B cell (primary cell): ENCODE results near the gene CBARP. TPM values are rescaled to one million over a fixed set of nuclear protein-coding genes. Genes with fewer than 3 reads are reported as not detected.

Source experiments
- ATAC-seq: fragments of 200-7000 bp; cut with Tn5 transposase; one replicate; pipeline ENCODE4 v1.10.0; 2021; ENCODE audit warnings: low read depth, mild to moderate bottlenecking, moderate number of reproducible peaks, moderate library complexity
- CTCF ChIA-PET: fragments of 350-600 bp; sonication (Branson Sonifier 250); formaldehyde crosslinking; loops from one replicate; lab custom pipeline; 2021; ENCODE audit warnings: antibody characterized with exemption, inconsistent platforms; lab: Charles Lee
- POLR2A ChIA-PET: fragments of 350-600 bp; sonication (Branson Sonifier 250); formaldehyde crosslinking; loops from one replicate; lab custom pipeline; 2021; ENCODE audit warnings: antibody characterized with exemption; lab: Charles Lee
- DNase-seq: peaks from one replicate; pipeline ENCODE4 v3.0.0; 2013
- H2AFZ ChIP-seq: 2 replicates; pipeline ENCODE4 v1.6.1; 2012; ENCODE audit warnings: mild to moderate bottlenecking, low read depth, low read length; ENCODE audit not compliant: insufficient read depth, poor library complexity, severe bottlenecking
- H3K27ac ChIP-seq, 2 donors: 1 replicate in 1 of 2; 2 replicates in 1 of 2; pipeline ENCODE4 v1.5.1; 2012 to 2013; ENCODE audit warnings: low read length in 2 of 2, mild to moderate bottlenecking in 2 of 2, moderate library complexity in 1 of 2
- H3K27me3 ChIP-seq, 4 experiments: fragments of 200-600 bp in 1 of 4; sonication (generic) in 1 of 4; replicated peaks in 1 of 4; 1 replicate in 2 of 4; 2 replicates in 2 of 4; pipeline versions ENCODE4 v1.6.1 to v1.7.0; 2013 to 2016; ENCODE audit warnings: low read length in 3 of 4, mild to moderate bottlenecking in 2 of 4, mixed read lengths in 1 of 4, moderate library complexity in 1 of 4; ENCODE audit not compliant: insufficient read depth in 4 of 4, control insufficient read depth in 3 of 4; ENCODE audit errors: control extremely low read depth in 1 of 4
- H3K36me3 ChIP-seq, 2 experiments: replicated peaks in 1 of 2; 1 replicate in 1 of 2; 2 replicates in 1 of 2; pipeline versions ENCODE4 v1.6.1 to v1.7.1; 2013; ENCODE audit warnings: low read length in 1 of 2; ENCODE audit not compliant: insufficient read depth in 2 of 2, control insufficient read depth in 1 of 2; ENCODE audit errors: control extremely low read depth in 1 of 2, extremely low read depth in 1 of 2
- H3K4me1 ChIP-seq, 2 donors: fragments of 200-600 bp in 1 of 2; sonication (generic) in 1 of 2; 1 replicate in 1 of 2; 2 replicates in 1 of 2; pipeline versions ENCODE4 v1.5.1 to v1.6.1; 2013 to 2017; ENCODE audit warnings: low read length in 2 of 2; ENCODE audit not compliant: control insufficient read depth in 2 of 2, insufficient read depth in 2 of 2
- H3K4me2 ChIP-seq: replicated peaks from 2 replicates; pipeline ENCODE3; 2012; ENCODE audit warnings: mild to moderate bottlenecking, low read depth, low read length; ENCODE audit not compliant: poor library complexity, severe bottlenecking
- H3K4me3 ChIP-seq, 5 experiments: fragments of 200-600 bp in 1 of 5; sonication (generic) in 1 of 5; 1 replicate in 3 of 5; 2 replicates in 2 of 5; pipeline versions ENCODE4 v1.5.1 to v1.7.0; 2011 to 2016; ENCODE audit warnings: low read length in 4 of 5, mild to moderate bottlenecking in 4 of 5, low read depth in 2 of 5, control low read depth in 1 of 5, moderate library complexity in 1 of 5; ENCODE audit not compliant: insufficient read depth in 1 of 5; ENCODE audit errors: control extremely low read depth in 1 of 5, extremely low read depth in 1 of 5
- H3K79me2 ChIP-seq: fragments of 200-600 bp; sonication (generic); one replicate; pipeline ENCODE4 v1.6.0; 2016; ENCODE audit warnings: low read length; ENCODE audit not compliant: control insufficient read depth, insufficient read depth
- H3K9ac ChIP-seq: fragments of 200-600 bp; sonication (generic); 2 replicates; pipeline ENCODE4 v1.6.1; 2017; ENCODE audit warnings: mild to moderate bottlenecking, low read length, moderate library complexity
- H3K9me3 ChIP-seq, 3 donors: one replicate each; pipeline versions ENCODE4 v1.6.1 to v1.7.1; 2013; ENCODE audit warnings: low read length in 2 of 3; ENCODE audit not compliant: control insufficient read depth in 2 of 3, insufficient read depth in 1 of 3; ENCODE audit errors: control extremely low read depth in 1 of 3
- H4K20me1 ChIP-seq: 2 replicates; pipeline ENCODE4 v1.6.0; 2012; ENCODE audit warnings: mild to moderate bottlenecking, low read length; ENCODE audit not compliant: insufficient read depth, control insufficient read depth, poor library complexity, severe bottlenecking
- H3K27ac Mint-ChIP-seq: one replicate; pipeline ENCODE4 v1.8.0; 2021; ENCODE audit warnings: mixed read lengths
- H3K27me3 Mint-ChIP-seq: one replicate; pipeline ENCODE4 v1.8.0; 2021; ENCODE audit warnings: mixed read lengths
- H3K4me1 Mint-ChIP-seq: one replicate; pipeline ENCODE4 v1.8.0; 2021; ENCODE audit warnings: mixed read lengths
- H3K4me3 Mint-ChIP-seq: one replicate; pipeline ENCODE4 v1.8.0; 2021; ENCODE audit warnings: mixed read lengths
- H3K9me3 Mint-ChIP-seq: one replicate; pipeline ENCODE4 v1.8.0; 2022; ENCODE audit warnings: mixed read lengths; ENCODE audit not compliant: insufficient read depth
- EZH2 ChIP-seq: IDR thresholded peaks from 2 replicates; pipeline ENCODE4 v1.6.1; 2012; ENCODE audit warnings: borderline replicate concordance, low read depth, mild to moderate bottlenecking, moderate library complexity, low read length; ENCODE audit not compliant: insufficient read depth, poor library complexity, severe bottlenecking
- WGBS: methylation state at CpG from one replicate; pipeline ENCODE4 v1.1.5; 2013; ENCODE audit warnings: missing lambda C conversion rate; ENCODE audit not compliant: insufficient coverage; 5-methylcytosine and 5-hydroxymethylcytosine counted together
- intact Hi-C: fragments of 100-400 bp; cut with micrococcal nuclease; formaldehyde crosslinking; loops from one replicate; pipeline ENCODE4 v1.10.0; 2022
- polyA plus RNA-seq: library from polyadenylated mRNA; depleted of rRNA; stranded (reverse); fragments of >200 nt; gene quantifications from 2 replicates; pipeline ENCODE4 v1.2.3, GENCODE V29; 2012
- total RNA-seq, 2 donors: library from RNA; stranded (reverse); fragments of 120-200 nt in 1 of 2; gene quantifications; 1 replicate in 1 of 2; 2 replicates in 1 of 2; pipeline versions ENCODE4 v1.2.3 to v1.2.4, GENCODE V29; 2013 to 2022
- TF ChIP-seq, protein P1 (sequence below): fragments of 200-600 bp; IDR thresholded peaks from one replicate; pipeline ENCODE4 v1.8.0; 2022; ENCODE audit warnings: antibody characterized with exemption, mild to moderate bottlenecking

Gene CBARP
- total and polyA plus RNA-seq, 2 donors (not counting 1 experiment from before 2014, with no cell fraction given) = not detected

DNA sequence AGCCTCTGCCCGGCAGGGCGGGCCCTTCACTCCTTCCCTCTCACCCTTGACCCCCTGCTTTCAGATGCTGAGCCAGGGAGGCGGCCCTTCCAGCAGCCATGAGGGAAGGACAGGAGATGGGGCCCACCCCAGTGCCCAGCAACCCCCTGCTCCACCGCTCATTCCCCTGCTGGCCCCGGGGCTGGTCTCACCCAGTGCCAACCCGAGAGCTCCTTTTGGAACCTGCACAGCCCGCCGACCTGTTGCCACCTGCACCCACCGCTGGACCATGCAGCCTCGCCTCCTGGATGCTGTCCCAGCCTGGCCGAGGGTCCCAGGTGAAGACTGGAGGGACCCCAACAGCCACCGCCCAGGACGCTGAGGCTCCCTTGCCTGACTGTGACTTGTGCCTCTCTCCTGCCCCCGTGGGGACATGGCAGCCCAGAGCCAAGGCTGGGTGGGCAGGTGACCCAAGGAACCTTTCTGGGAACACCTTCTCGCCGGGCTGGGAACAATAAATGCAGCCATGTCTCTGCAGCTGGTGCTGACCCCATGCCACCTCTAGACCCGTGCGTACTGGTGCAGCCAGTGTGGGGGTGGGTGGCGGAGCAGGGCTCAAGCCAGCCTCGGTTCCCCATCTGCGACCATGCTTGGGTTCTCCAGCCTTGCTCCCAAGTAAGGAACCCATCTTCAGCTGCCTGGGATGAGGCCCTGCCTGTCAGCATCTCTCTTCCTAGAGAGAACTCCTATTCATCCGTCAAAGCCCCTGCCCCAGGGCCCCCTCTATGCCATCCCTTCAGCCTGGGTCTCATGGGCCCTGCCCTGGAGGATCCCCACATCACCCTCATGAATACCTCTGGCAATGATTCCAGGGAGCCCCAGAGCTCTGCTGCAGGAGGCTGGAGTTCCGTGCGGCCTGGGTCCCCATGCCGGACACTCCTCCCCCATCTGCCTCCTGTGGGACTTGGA is 41.2 kb upstream of the CBARP start:
- Histone ChIP-seq H4K20me1 (peaks cover 51% of the 10 kb centered on the region), H3K79me2 (peaks cover 41% of the 10 kb centered on the region), H2AFZ (no peak overlapping the region), H3K4me1 (peaks cover 18 to 29% of the 10 kb centered on the region in 2 donors), H3K9me3 (peaks cover 0 to 2% (median 0%) of the 10 kb centered on the region in 3 donors), H3K9ac (no peak overlapping the region), H3K4me3 (no peak overlapping the region), H3K27me3 (peaks cover 0 to 9% (median 4%) of the 10 kb centered on the region in 4 experiments), H3K4me2 (no peak overlapping the region), H3K27ac (no peak overlapping the region), H3K36me3 (peaks cover 0 to 25% of the 10 kb centered on the region in 2 experiments)
- Mint-ChIP-seq H3K4me1 (peaks cover 19% of the 10 kb centered on the region), H3K4me3 (no peak overlapping the region), H3K27me3 (no peaks in the 10 kb centered on the region), H3K9me3 (no peaks in the 10 kb centered on the region), H3K27ac (no peak overlapping the region)
- intact Hi-C loops = loop anchor here (1.0 to 2.0 kb wide), 3 partner anchors 66 to 128 kb away; partner anchors contain the start of gene DAZAP1
- no peak for ATAC-seq
- POLR2A ChIA-PET = interaction anchor here (0.5 to 1.0 kb wide), 5 partner anchors 10 to 280 kb away, joined by 3 to 8 read pairs (median 5); partner anchors contain the start of genes CIRBP and NDUFS7
- 97% methylated on average over 25 of the region's 25 CpGs for WGBS
- no peak for TF ChIP-seq EZH2
- TF ChIP-seq, protein P1, sequence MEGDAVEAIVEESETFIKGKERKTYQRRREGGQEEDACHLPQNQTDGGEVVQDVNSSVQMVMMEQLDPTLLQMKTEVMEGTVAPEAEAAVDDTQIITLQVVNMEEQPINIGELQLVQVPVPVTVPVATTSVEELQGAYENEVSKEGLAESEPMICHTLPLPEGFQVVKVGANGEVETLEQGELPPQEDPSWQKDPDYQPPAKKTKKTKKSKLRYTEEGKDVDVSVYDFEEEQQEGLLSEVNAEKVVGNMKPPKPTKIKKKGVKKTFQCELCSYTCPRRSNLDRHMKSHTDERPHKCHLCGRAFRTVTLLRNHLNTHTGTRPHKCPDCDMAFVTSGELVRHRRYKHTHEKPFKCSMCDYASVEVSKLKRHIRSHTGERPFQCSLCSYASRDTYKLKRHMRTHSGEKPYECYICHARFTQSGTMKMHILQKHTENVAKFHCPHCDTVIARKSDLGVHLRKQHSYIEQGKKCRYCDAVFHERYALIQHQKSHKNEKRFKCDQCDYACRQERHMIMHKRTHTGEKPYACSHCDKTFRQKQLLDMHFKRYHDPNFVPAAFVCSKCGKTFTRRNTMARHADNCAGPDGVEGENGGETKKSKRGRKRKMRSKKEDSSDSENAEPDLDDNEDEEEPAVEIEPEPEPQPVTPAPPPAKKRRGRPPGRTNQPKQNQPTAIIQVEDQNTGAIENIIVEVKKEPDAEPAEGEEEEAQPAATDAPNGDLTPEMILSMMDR = no peak
- CTCF ChIA-PET = interaction anchor here (0.8 to 2.4 kb wide), 16 partner anchors 10 to 547 kb away, joined by 3 to 37 read pairs (median 4); partner anchors contain the start of genes CIRBP and WDR18
- no peak for DNase-seq
